Measurements from ENCODE around the gene FAM228A.

Gene FAM228A

GRCh38 chr2:24208490-24208889, 33.6 kb downstream of the FAM228A start:
- TF ChIP-seq EGR1 (IDR thresholded peaks at IDR 0.05) (no peak), ZBTB7A (IDR thresholded peaks at IDR 0.05; ENCODE audit: low read depth) (no peak), RAD21 (IDR thresholded peaks at IDR 0.05; ENCODE audit: low read depth) (no peak), YY1 (IDR thresholded peaks at IDR 0.05; ENCODE audit: low read depth) (no peak), NFIC (IDR thresholded peaks at IDR 0.05) (no peak), TCF12 (IDR thresholded peaks at IDR 0.05; ENCODE audit: low read depth) (no peak), EP300 (IDR thresholded peaks at IDR 0.05; ENCODE audit: borderline replicate concordance) (no peak), FOXM1 (IDR thresholded peaks at IDR 0.05; ENCODE audit: borderline replicate concordance, low read depth) (no peak), TAF1 (IDR thresholded peaks at IDR 0.05; ENCODE audit: low read depth) (no peak), REST (IDR thresholded peaks at IDR 0.05; ENCODE audit: low read depth) (no peak), CREB1 (IDR thresholded peaks at IDR 0.05; ENCODE audit: low read depth) (no peak), CEBPB (IDR thresholded peaks at IDR 0.05) (no peak)

- TF ChIP-seq CREB1 (IDR thresholded peaks at IDR 0.05; ENCODE audit: low read depth), result no peak
- no peak for TF ChIP-seq FOXM1 (IDR thresholded peaks at IDR 0.05; ENCODE audit: borderline replicate concordance, low read depth)
- no peak for TF ChIP-seq EGR1 (IDR thresholded peaks at IDR 0.05)
- TF ChIP-seq EP300 (IDR thresholded peaks at IDR 0.05; ENCODE audit: borderline replicate concordance), result peak; percentile 70
- peak; percentile 81 for TF ChIP-seq NFIC (IDR thresholded peaks at IDR 0.05)
- peak; percentile 39; the same call in 1 of the 2 replicates for TF ChIP-seq TEAD4 (IDR thresholded peaks at IDR 0.05)
- TF ChIP-seq REST (IDR thresholded peaks at IDR 0.05; ENCODE audit: low read depth), result no peak
- TF ChIP-seq YY1 (IDR thresholded peaks at IDR 0.05; ENCODE audit: low read depth), result no peak
- TF ChIP-seq MAX (IDR thresholded peaks at IDR 0.05), result peak; percentile 60
- TF ChIP-seq RAD21 (IDR thresholded peaks at IDR 0.05; ENCODE audit: low read depth), result no peak
- TF ChIP-seq TCF12 (IDR thresholded peaks at IDR 0.05; ENCODE audit: low read depth), result peak; percentile 94
- TF ChIP-seq CEBPB (IDR thresholded peaks at IDR 0.05), result no peak
- TF ChIP-seq ZBTB7A (IDR thresholded peaks at IDR 0.05; ENCODE audit: low read depth), result no peak
- no peak for TF ChIP-seq TAF1 (IDR thresholded peaks at IDR 0.05; ENCODE audit: low read depth)
Measured at GRCh38 chr2:24209389-24210105, 34.7 kb downstream of the FAM228A start.

GRCh38 chr2:24210106-24210455, 35.2 kb downstream of the FAM228A start:
- TF ChIP-seq ZBTB7A (IDR thresholded peaks at IDR 0.05; ENCODE audit: low read depth) (no peak), FOXM1 (IDR thresholded peaks at IDR 0.05; ENCODE audit: borderline replicate concordance, low read depth) (no peak), EP300 (IDR thresholded peaks at IDR 0.05; ENCODE audit: borderline replicate concordance) (no peak), MAX (IDR thresholded peaks at IDR 0.05) (no peak), TEAD4 (IDR thresholded peaks at IDR 0.05) (no peak), USF1 (IDR thresholded peaks at IDR 0.05) (no peak), REST (IDR thresholded peaks at IDR 0.05; ENCODE audit: low read depth) (no peak), CEBPB (IDR thresholded peaks at IDR 0.05) (no peak), TAF1 (IDR thresholded peaks at IDR 0.05; ENCODE audit: low read depth) (no peak), YY1 (IDR thresholded peaks at IDR 0.05; ENCODE audit: low read depth) (no peak), NFIC (IDR thresholded peaks at IDR 0.05) (no peak), CREB1 (IDR thresholded peaks at IDR 0.05; ENCODE audit: low read depth) (no peak), RAD21 (IDR thresholded peaks at IDR 0.05; ENCODE audit: low read depth) (no peak), TCF12 (IDR thresholded peaks at IDR 0.05; ENCODE audit: low read depth) (no peak)

GRCh38 chr2:24210723-24211122, 35.9 kb downstream of the FAM228A start:
- TF ChIP-seq CEBPB (IDR thresholded peaks at IDR 0.05) (no peak), EP300 (IDR thresholded peaks at IDR 0.05; ENCODE audit: borderline replicate concordance) (no peak), CREB1 (IDR thresholded peaks at IDR 0.05; ENCODE audit: low read depth) (no peak), REST (IDR thresholded peaks at IDR 0.05; ENCODE audit: low read depth) (no peak), USF1 (IDR thresholded peaks at IDR 0.05) (no peak), TCF12 (IDR thresholded peaks at IDR 0.05; ENCODE audit: low read depth) (no peak), EGR1 (IDR thresholded peaks at IDR 0.05) (no peak), FOXM1 (IDR thresholded peaks at IDR 0.05; ENCODE audit: borderline replicate concordance, low read depth) (no peak), ZBTB7A (IDR thresholded peaks at IDR 0.05; ENCODE audit: low read depth) (no peak), TAF1 (IDR thresholded peaks at IDR 0.05; ENCODE audit: low read depth) (no peak), RAD21 (IDR thresholded peaks at IDR 0.05; ENCODE audit: low read depth) (no peak)

Measured in Ishikawa (cell line).